Measurements from ENCODE around the gene IKZF3. TPM values are rescaled to one million over a fixed set of nuclear protein-coding genes. Genes with fewer than 3 reads are reported as not detected.

IKZF3 gene
- total and polyA plus RNA-seq, 4 donors, result 1.0 to 3.9 (median 2.6) TPM

GRCh38 chr17:39867880-39868553 lies 3.9 kb upstream of the IKZF3 start, which contains the start of gene ZPBP2:
TSS of gene ZPBP2 (plus strand) at chr17:39868202. CDS start at chr17:39868355, 153 bp downstream.
- WGBS, 2 donors, result 28 to 38% methylated on average over 60 to 67 of the region's 67 CpGs
- TF ChIP-seq CTCF (IDR thresholded peaks at IDR 0.05; ENCODE audit: control extremely low read depth, extremely low read depth), result no peak
- Histone ChIP-seq H3K4me1 (ENCODE audit: control insufficient read depth in 5 of 5, insufficient read depth in 5 of 5, low read length in 5 of 5) (no peaks in the 10 kb centered on the region), H3K27me3 (ENCODE audit: control insufficient read depth in 3 of 3, insufficient read depth in 3 of 3, low read length in 2 of 3) (peaks cover 0 to 51% (median 44%) of the 10 kb centered on the region in 3 donors), H3K4me3 (no peak within 1 kb of the TSS), H3K9ac (ENCODE audit: insufficient read depth in 1 of 2, low read length in 2 of 2) (no peak within 1 kb of the TSS), H3K27ac (ENCODE audit: low read depth in 1 of 2, low read length in 1 of 2) (no peak within 1 kb of the TSS), H3K36me3 (ENCODE audit: control insufficient read depth in 4 of 4, insufficient read depth in 4 of 4, low read length in 4 of 4) (no peaks in the 10 kb centered on the region), H3K9me3 (ENCODE audit: control insufficient read depth in 4 of 4, insufficient read depth in 3 of 4, low read length in 3 of 4) (peaks cover 0 to 12% (median 1%) of the 10 kb centered on the region in 4 donors)
- ATAC-seq (ENCODE audit: insufficient read depth, low FRiP score) (no peak), DNase-seq (no peak)

- no peak for DNase-seq
- H3K27me3 ChIP-seq (ENCODE audit: control insufficient read depth in 3 of 3, insufficient read depth in 3 of 3, low read length in 2 of 3), result peaks cover 0 to 57% (median 49%) of the 10 kb centered on the region in 3 donors
- H3K4me3 ChIP-seq, result no peak overlapping the region
- TF ChIP-seq CTCF (IDR thresholded peaks at IDR 0.05; ENCODE audit: control extremely low read depth, extremely low read depth), result no peak
- H3K4me1 ChIP-seq (ENCODE audit: control insufficient read depth in 5 of 5, insufficient read depth in 5 of 5, low read length in 5 of 5), result no peaks in the 10 kb centered on the region
- no peak overlapping the region for H3K27ac ChIP-seq (ENCODE audit: low read depth in 1 of 2, low read length in 1 of 2)
- ATAC-seq (ENCODE audit: insufficient read depth, low FRiP score), result no peak
- no peaks in the 10 kb centered on the region for H3K36me3 ChIP-seq (ENCODE audit: control insufficient read depth in 4 of 4, insufficient read depth in 4 of 4, low read length in 4 of 4)
- 81 to 83% methylated on average over 21 of the region's 21 CpGs for WGBS, 2 donors
- H3K9me3 ChIP-seq (ENCODE audit: control insufficient read depth in 4 of 4, insufficient read depth in 3 of 4, low read length in 3 of 4), result peaks cover 0 to 12% (median 1%) of the 10 kb centered on the region in 4 donors
- H3K9ac ChIP-seq (ENCODE audit: insufficient read depth in 1 of 2, low read length in 2 of 2), result no peak overlapping the region
Observed at GRCh38 chr17:39867084-39867879, 3.2 kb upstream of the IKZF3 start.

GRCh38 chr17:39866013-39866730 lies 2.1 kb upstream of the IKZF3 start:
- ATAC-seq (ENCODE audit: insufficient read depth, low FRiP score) (no peak), DNase-seq (no peak)
- no peak overlapping the region for H3K4me3 ChIP-seq
- H3K27ac ChIP-seq (ENCODE audit: low read depth in 1 of 2, low read length in 1 of 2), result no peak overlapping the region
- no peak overlapping the region for H3K9ac ChIP-seq (ENCODE audit: insufficient read depth in 1 of 2, low read length in 2 of 2)
- H3K27me3 ChIP-seq (ENCODE audit: control insufficient read depth in 3 of 3, insufficient read depth in 3 of 3, low read length in 2 of 3), result peaks cover 0 to 66% (median 56%) of the 10 kb centered on the region in 3 donors
- H3K4me1 ChIP-seq (ENCODE audit: control insufficient read depth in 5 of 5, insufficient read depth in 5 of 5, low read length in 5 of 5), result no peaks in the 10 kb centered on the region
- no peak for TF ChIP-seq CTCF (IDR thresholded peaks at IDR 0.05; ENCODE audit: control extremely low read depth, extremely low read depth)
- H3K9me3 ChIP-seq (ENCODE audit: control insufficient read depth in 4 of 4, insufficient read depth in 3 of 4, low read length in 3 of 4), result peaks cover 0 to 12% (median 1%) of the 10 kb centered on the region in 4 donors
- no peaks in the 10 kb centered on the region for H3K36me3 ChIP-seq (ENCODE audit: control insufficient read depth in 4 of 4, insufficient read depth in 4 of 4, low read length in 4 of 4)
- 88 to 91% methylated on average over 8 of the region's 8 CpGs for WGBS, 2 donors
